ENCODE measurements around the gene PPP1R27. TPM values are rescaled to one million over a fixed set of nuclear protein-coding genes. Genes with fewer than 3 reads are reported as not detected.

The PPP1R27 gene
- total and polyA plus RNA-seq, 12 donors, result 0.11 to 3.1 (median 0.69) TPM; not detected in 6

GRCh38 chr17:81846743-81847689, 12.2 kb upstream of the PPP1R27 start:
- Histone ChIP-seq H3K4me1 (replicated peaks in 1 of 2) (peaks cover 4 to 18% of the 10 kb centered on the region in 2 donors), H3K36me3 (replicated peaks in 1 of 2) (peaks cover 0 to 81% of the 10 kb centered on the region in 2 donors), H3K27ac (peak overlapping the region in 3 of 5 donors; percentile 9 to 71 (median 49)), H3K27me3 (no peaks in the 10 kb centered on the region), H3K4me3 (no peak overlapping the region), H3K9me3 (replicated peaks in 1 of 3) (no peaks in the 10 kb centered on the region)
- WGBS, 4 donors, result 72 to 85% (median 74%) methylated on average over 13 to 24 of the region's 24 CpGs
- peak in 3 of 7 donors; percentile 48 to 62 (median 52) for DNase-seq
- TF ChIP-seq CTCF (IDR thresholded peaks at IDR 0.05), result no peak
- no peak for TF ChIP-seq POLR2A (IDR thresholded peaks at IDR 0.05)
- intact Hi-C loops (cut with DNase I), result no loop called here

GRCh38 chr17:81845881-81846742, 11.3 kb upstream of the PPP1R27 start:
- TF ChIP-seq POLR2A (IDR thresholded peaks at IDR 0.05) (no peak), CTCF (IDR thresholded peaks at IDR 0.05) (no peak)
- WGBS, 4 donors, result 91 to 93% (median 92%) methylated on average over 23 to 38 of the region's 38 CpGs
- no peak for DNase-seq
- Histone ChIP-seq H3K4me1 (replicated peaks in 1 of 2) (peaks cover 4 to 25% of the 10 kb centered on the region in 2 donors), H3K27me3 (no peaks in the 10 kb centered on the region), H3K4me3 (no peak overlapping the region), H3K27ac (peak overlapping the region in 2 of 5 donors; percentile 49 to 71), H3K36me3 (replicated peaks in 1 of 2) (peaks cover 0 to 72% of the 10 kb centered on the region in 2 donors), H3K9me3 (replicated peaks in 1 of 3) (no peaks in the 10 kb centered on the region)
- intact Hi-C loops (cut with DNase I), result no loop called here

GRCh38 chr17:81845361-81845760, 10.5 kb upstream of the PPP1R27 start:
- 86 to 93% (median 92%) methylated on average over 3 to 13 of the region's 13 CpGs for WGBS, 4 donors
- Histone ChIP-seq H3K27ac (no peak overlapping the region), H3K4me3 (no peak overlapping the region), H3K36me3 (replicated peaks in 1 of 2) (peaks cover 0 to 68% of the 10 kb centered on the region in 2 donors), H3K9me3 (replicated peaks in 1 of 3) (no peaks in the 10 kb centered on the region), H3K4me1 (replicated peaks in 1 of 2) (peaks cover 4 to 26% of the 10 kb centered on the region in 2 donors), H3K27me3 (no peaks in the 10 kb centered on the region)
- TF ChIP-seq POLR2A (IDR thresholded peaks at IDR 0.05), result no peak
- no peak for TF ChIP-seq CTCF (IDR thresholded peaks at IDR 0.05)
- intact Hi-C loops (cut with DNase I), result no loop called here
- no peak for DNase-seq

- 82 to 93% (median 91%) methylated on average over 2 to 13 of the region's 13 CpGs for WGBS, 4 donors
- Histone ChIP-seq H3K4me3 (no peak overlapping the region), H3K9me3 (replicated peaks in 1 of 3) (no peaks in the 10 kb centered on the region), H3K27me3 (no peaks in the 10 kb centered on the region), H3K27ac (no peak overlapping the region), H3K4me1 (replicated peaks in 1 of 2) (peaks cover 4 to 26% of the 10 kb centered on the region in 2 donors), H3K36me3 (replicated peaks in 1 of 2) (peaks cover 0 to 63% of the 10 kb centered on the region in 2 donors)
- no peak for DNase-seq
- TF ChIP-seq POLR2A (IDR thresholded peaks at IDR 0.05) (no peak), CTCF (IDR thresholded peaks at IDR 0.05) (no peak)
- intact Hi-C loops (cut with DNase I), result no loop called here
These were observed 10.0 kb upstream of the PPP1R27 start for GRCh38 chr17:81844887-81845286.
